Endothelial cell of umbilical vein (primary cell): Measurements from ENCODE around the gene RBM26. TPM values are rescaled to one million over a fixed set of nuclear protein-coding genes. Genes with fewer than 3 reads are reported as not detected.

Experiments
- BruUV-seq: library from RNA; stranded (reverse); fragments of 400-500 nt; replicated peaks from 2 replicates; lab custom pipeline; 2021; lab: Mats Ljungman, UMichigan
- CTCF ChIA-PET: fragments of 300-600, 350-600 bp; sonication (Branson Sonifier 250); formaldehyde crosslinking; loops from one replicate; lab custom pipeline; 2021; ENCODE audit warnings: antibody characterized with exemption, inconsistent platforms; lab: Charles Lee
- POLR2A ChIA-PET: fragments of 300-600, 350-600 bp; sonication (Branson Sonifier 250); formaldehyde crosslinking; loops from one replicate; lab custom pipeline; 2021; ENCODE audit warnings: antibody characterized with exemption, inconsistent platforms; lab: Charles Lee
- DNase-seq: peaks from one replicate; pipeline ENCODE4 v3.0.0-alpha.2; 2011; ENCODE audit warnings: low read depth, low spot score
- FAIRE-seq: peaks from 2 replicates; lab custom pipeline; 2011; peaks lifted over from hg19 to GRCh38; lab: Jason Lieb, UNC
- H2AFZ ChIP-seq: 2 replicates; pipeline ENCODE4 v1.6.0; 2012; ENCODE audit warnings: low read depth, low read length, control low read depth, inconsistent platforms
- H3K27ac ChIP-seq: 2 replicates; pipeline ENCODE4 v1.5.1; 2011; ENCODE audit warnings: low read depth, mild to moderate bottlenecking, control low read depth, low read length, moderate library complexity; ENCODE audit not compliant: insufficient read depth
- H3K27me3 ChIP-seq, 2 experiments: 2 replicates each; pipeline versions ENCODE4 v1.6.0 to v1.6.1; 2011; ENCODE audit warnings: low read length in 2 of 2, mixed read lengths in 1 of 2; ENCODE audit not compliant: control insufficient read depth in 2 of 2, insufficient read depth in 2 of 2
- H3K36me3 ChIP-seq, 2 experiments: 2 replicates in 1 of 2; 3 replicates in 1 of 2; pipeline ENCODE4 v1.5.1; 2011; ENCODE audit warnings: low read length in 2 of 2, mild to moderate bottlenecking in 1 of 2, moderate library complexity in 1 of 2; ENCODE audit not compliant: control insufficient read depth in 2 of 2, insufficient read depth in 2 of 2; ENCODE audit errors: extremely low read depth in 1 of 2
- H3K4me1 ChIP-seq: 3 replicates; pipeline ENCODE4 v1.5.1; 2011; ENCODE audit warnings: mild to moderate bottlenecking, low read length; ENCODE audit not compliant: control insufficient read depth, insufficient read depth; ENCODE audit errors: extremely low read depth
- H3K4me2 ChIP-seq: 2 replicates; pipeline ENCODE4 v1.6.1; 2011; ENCODE audit warnings: low read length, control low read depth, mixed read lengths; ENCODE audit not compliant: insufficient read depth
- H3K4me3 ChIP-seq, 3 experiments: fragments of 200-600 bp in 1 of 3; sonication (generic), shearing (Covaris generic) in 1 of 3; replicated peaks in 1 of 3; 2 replicates each; pipeline ENCODE4 v1.5.1; 2011 to 2016; ENCODE audit warnings: control low read depth in 3 of 3, low read length in 3 of 3, mild to moderate bottlenecking in 2 of 3, inconsistent platforms in 1 of 3, low read depth in 1 of 3, moderate library complexity in 1 of 3; ENCODE audit not compliant: insufficient read depth in 1 of 3
- H3K79me2 ChIP-seq: 2 replicates; pipeline ENCODE4 v1.6.0; 2012; ENCODE audit warnings: low read length, inconsistent platforms; ENCODE audit not compliant: control insufficient read depth, insufficient read depth
- H3K9ac ChIP-seq: replicated peaks from 2 replicates; pipeline ENCODE3; 2011; ENCODE audit warnings: low read length, control low read depth; ENCODE audit not compliant: insufficient read depth; ENCODE audit errors: extremely low read depth
- H3K9me1 ChIP-seq: replicated peaks from 3 replicates; pipeline ENCODE4 v1.6.0; 2011; ENCODE audit warnings: mild to moderate bottlenecking, low read length; ENCODE audit not compliant: control insufficient read depth, insufficient read depth; ENCODE audit errors: extremely low read depth
- H3K9me3 ChIP-seq: replicated peaks from 2 replicates; pipeline ENCODE4 v1.5.1; 2012; ENCODE audit warnings: low read length, inconsistent platforms; ENCODE audit not compliant: control insufficient read depth, insufficient read depth
- H4K20me1 ChIP-seq: replicated peaks from 2 replicates; pipeline ENCODE3; 2011; ENCODE audit warnings: mild to moderate bottlenecking, low read length; ENCODE audit not compliant: control insufficient read depth, insufficient read depth; ENCODE audit errors: extremely low read depth
- CTCF ChIP-seq, 2 donors: IDR thresholded peaks; 1 replicate in 1 of 2; 2 replicates in 1 of 2; pipeline ENCODE4 v1.5.1; 2011; ENCODE audit warnings: low read length in 2 of 2, mild to moderate bottlenecking in 2 of 2, moderate library complexity in 2 of 2, control low read depth in 1 of 2, inconsistent platforms in 1 of 2, low read depth in 1 of 2; ENCODE audit not compliant: insufficient read depth in 1 of 2; ENCODE audit errors: extremely low read depth in 1 of 2
- EZH2 ChIP-seq: IDR thresholded peaks from 2 replicates; pipeline ENCODE4 v1.6.1; 2012; ENCODE audit warnings: borderline replicate concordance, low read depth, mild to moderate bottlenecking, moderate library complexity, low read length, inconsistent platforms; ENCODE audit not compliant: severe bottlenecking
- GATA2 ChIP-seq: IDR thresholded peaks from 2 replicates; pipeline ENCODE4 v1.7.0; 2011; ENCODE audit warnings: low read depth, mild to moderate bottlenecking, moderate library complexity, mixed read lengths, low read length; ENCODE audit not compliant: insufficient read length, insufficient read depth
- MAX ChIP-seq: IDR thresholded peaks from 2 replicates; pipeline ENCODE4 v1.6.1; 2011; ENCODE audit not compliant: insufficient read depth, insufficient read length
- MYC ChIP-seq: IDR thresholded peaks from one replicate; pipeline ENCODE4 v1.6.1; 2011; ENCODE audit warnings: mild to moderate bottlenecking, low read depth, low read length
- POLR2A ChIP-seq: IDR thresholded peaks from 2 replicates; pipeline ENCODE4 v1.6.1; 2012; ENCODE audit warnings: low read depth, mild to moderate bottlenecking, control low read depth, low read length
- dilution Hi-C: fragments of 300-500 bp; cut with MboI; formaldehyde crosslinking; loops from one replicate; pipeline ENCODE4 v1.15.0; 2019; ENCODE audit warnings: low sequenced_read_pairs; ENCODE audit not compliant: extremely low pct_ligation_motif_present
- intact Hi-C: fragments of 100-400 bp; cut with micrococcal nuclease; formaldehyde crosslinking; loops from one replicate; pipeline ENCODE4 v1.10.0; 2022
- polyA plus RNA-seq, 4 experiments: library from polyadenylated mRNA; depleted of rRNA in 3 of 4; stranded (reverse) in 3 of 4; unstranded in 1 of 4; fragments of >200 nt; gene quantifications; 2 replicates each; pipeline versions ENCODE4 v1.2.1 to v1.2.3, GENCODE V29; 2011 to 2012; ENCODE audit warnings: missing spikeins in 1 of 4
- total RNA-seq: library from RNA; stranded (reverse); gene quantifications from 2 replicates; pipeline ENCODE4 v1.2.3, GENCODE V29; 2021

Gene RBM26
- total and polyA plus RNA-seq, 2 donors (not counting 3 experiments of a cell fraction or from before 2014, with no cell fraction given): 14.8 to 54.3 TPM

- ChIA-PET CTCF (interaction anchor here (1.2 kb wide), 1 partner anchor 12 kb away, joined by 3 read pairs; no protein-coding TSS in a partner anchor), POLR2A (interaction anchor here (0.7 kb wide), 1 partner anchor 713 kb away, joined by 3 read pairs; no protein-coding TSS in a partner anchor)
- no peaks in the 10 kb centered on the region for H3K9me3 ChIP-seq
- no peaks in the 10 kb centered on the region for H4K20me1 ChIP-seq
- H3K4me1 ChIP-seq: no peaks in the 10 kb centered on the region
- H3K4me2 ChIP-seq: no peak overlapping the region
- intact Hi-C loops (no loop called here), dilution Hi-C loops (no loop called here)
- no TSS peak for BruUV-seq
- FAIRE-seq (no peak), DNase-seq (no peak)
- H3K79me2 ChIP-seq: peaks cover 13% of the 10 kb centered on the region
- no peak overlapping the region for H2AFZ ChIP-seq
- TF ChIP-seq EZH2 (no peak), GATA2 (no peak), CTCF (IDR thresholded peaks at IDR 0.05; ENCODE audit: extremely low read depth in 1 of 2, insufficient read depth in 1 of 2, low read depth in 1 of 2, low read length in 2 of 2) (no peak), POLR2A (no peak), MYC (no peak), MAX (no peak)
- peaks cover 0 to 29% of the 10 kb centered on the region in 2 experiments for H3K36me3 ChIP-seq
- no peak overlapping the region for H3K4me3 ChIP-seq
- H3K9ac ChIP-seq: no peak overlapping the region
- H3K27ac ChIP-seq: no peak overlapping the region
- H3K9me1 ChIP-seq: peaks cover 2% of the 10 kb centered on the region
- H3K27me3 ChIP-seq: no peaks in the 10 kb centered on the region
Measured at GRCh38 chr13:79360095-79360494, 46.0 kb downstream of the RBM26 start.
